HG02943 (cell line): ENCODE results near the gene HPS5.
"Not testable (repeated sequence)": the region's sequence is repeated elsewhere in the genome, so short reads cannot be mapped to it uniquely, and the experiment has no call there.

Source experiments
- ATAC-seq: cut with Tn5 transposase; IDR thresholded peaks from one replicate; pipeline ENCODE4 v1.9.1; 2021; ENCODE audit warnings: mild to moderate bottlenecking, low read depth, moderate library complexity; ENCODE audit not compliant: unreplicated experiment

Gene HPS5

DNA sequence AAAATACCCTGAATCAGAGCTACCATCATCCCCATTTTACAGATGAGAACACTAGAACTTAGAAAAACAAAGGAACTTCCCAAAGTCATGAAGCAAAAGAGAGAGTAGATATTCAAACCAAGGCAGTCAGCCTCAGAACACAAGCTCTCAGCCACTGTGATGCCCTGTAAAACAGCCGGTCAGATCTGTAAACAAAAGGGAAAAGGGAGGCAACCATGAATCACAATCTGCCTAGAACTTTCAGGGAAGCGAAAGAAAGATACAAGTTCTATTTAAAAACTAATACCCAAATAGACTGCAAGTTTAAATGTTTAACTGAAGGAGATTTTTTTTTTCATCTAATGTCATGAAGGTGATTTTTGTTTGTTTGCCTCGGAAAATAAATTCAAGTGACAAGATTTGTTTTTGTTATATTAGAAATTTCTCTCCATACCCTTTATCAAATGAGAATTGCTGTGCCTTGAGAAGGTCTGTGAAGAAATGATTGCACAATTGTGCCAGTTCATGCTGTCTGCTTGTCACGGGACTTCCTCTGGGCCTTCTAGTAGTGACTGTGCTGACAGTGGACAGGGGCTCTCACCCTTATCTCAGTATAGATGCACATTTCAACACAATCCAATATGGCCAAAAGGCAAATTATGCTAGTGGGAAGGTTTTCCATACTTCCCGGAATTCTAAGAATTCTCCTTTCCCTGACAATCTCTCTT is 44.2 kb downstream of the HPS5 start:
- no peak for ATAC-seq

DNA sequence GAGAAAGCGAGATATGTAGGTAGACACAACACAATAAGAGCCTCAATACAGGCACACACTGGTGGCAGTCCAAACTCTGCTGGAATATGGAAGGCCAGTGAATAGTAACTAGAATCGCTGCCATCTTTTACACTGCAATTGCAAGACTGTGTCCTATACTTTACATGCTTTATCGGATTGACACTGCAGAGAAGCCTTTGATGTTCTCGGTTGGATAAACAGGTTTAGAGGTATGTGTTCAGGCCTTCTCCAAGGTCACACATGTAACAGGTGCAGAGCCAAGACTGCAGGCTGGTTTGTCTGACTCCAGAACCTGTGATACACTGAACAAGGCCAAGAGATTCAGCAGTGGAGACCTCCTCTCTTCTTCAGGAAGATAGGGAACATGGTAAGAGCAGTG is 50.7 kb downstream of the HPS5 start:
- no peak for ATAC-seq

DNA sequence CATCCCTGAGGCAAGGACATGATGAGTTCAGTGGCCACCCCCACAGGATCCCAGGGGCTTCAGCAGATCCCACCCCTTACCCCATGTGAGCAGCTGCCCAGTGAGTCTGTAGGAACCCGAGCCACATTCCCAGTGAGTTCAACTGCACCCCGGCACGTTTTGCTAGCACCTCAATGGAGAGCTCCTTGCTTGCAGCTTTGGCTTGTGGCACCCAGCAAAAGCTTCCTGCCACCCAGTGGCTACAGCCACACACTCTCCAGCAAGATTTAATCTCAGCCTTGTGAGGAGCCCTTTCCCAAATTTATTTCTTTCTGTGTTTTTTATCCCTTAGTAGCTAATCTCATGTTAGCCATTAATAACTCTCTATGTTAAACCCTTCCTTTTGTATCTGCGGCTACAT is 51.8 kb downstream of the HPS5 start:
- no peak for ATAC-seq

DNA sequence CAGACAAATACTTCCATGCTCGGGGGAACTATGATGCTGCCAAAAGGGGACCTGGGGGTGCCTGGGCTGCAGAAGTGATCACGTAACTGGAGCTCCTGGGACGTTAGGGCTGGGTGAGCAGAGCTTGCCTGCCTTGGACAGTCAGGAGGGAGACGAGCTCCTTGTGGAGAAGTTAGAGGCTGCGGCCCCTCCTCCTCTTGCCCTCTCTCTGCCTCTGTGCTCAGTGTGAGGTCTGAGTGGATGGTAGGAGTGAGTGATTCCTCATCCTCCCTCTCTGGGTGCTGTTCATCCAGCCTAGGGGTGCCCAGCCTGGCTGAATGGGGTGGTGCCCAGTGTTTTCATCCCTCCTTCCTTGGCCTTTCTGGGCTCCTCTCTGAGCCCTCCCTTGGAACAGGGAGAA is 52.7 kb downstream of the HPS5 start:
- ATAC-seq: not testable (repeated sequence)

DNA sequence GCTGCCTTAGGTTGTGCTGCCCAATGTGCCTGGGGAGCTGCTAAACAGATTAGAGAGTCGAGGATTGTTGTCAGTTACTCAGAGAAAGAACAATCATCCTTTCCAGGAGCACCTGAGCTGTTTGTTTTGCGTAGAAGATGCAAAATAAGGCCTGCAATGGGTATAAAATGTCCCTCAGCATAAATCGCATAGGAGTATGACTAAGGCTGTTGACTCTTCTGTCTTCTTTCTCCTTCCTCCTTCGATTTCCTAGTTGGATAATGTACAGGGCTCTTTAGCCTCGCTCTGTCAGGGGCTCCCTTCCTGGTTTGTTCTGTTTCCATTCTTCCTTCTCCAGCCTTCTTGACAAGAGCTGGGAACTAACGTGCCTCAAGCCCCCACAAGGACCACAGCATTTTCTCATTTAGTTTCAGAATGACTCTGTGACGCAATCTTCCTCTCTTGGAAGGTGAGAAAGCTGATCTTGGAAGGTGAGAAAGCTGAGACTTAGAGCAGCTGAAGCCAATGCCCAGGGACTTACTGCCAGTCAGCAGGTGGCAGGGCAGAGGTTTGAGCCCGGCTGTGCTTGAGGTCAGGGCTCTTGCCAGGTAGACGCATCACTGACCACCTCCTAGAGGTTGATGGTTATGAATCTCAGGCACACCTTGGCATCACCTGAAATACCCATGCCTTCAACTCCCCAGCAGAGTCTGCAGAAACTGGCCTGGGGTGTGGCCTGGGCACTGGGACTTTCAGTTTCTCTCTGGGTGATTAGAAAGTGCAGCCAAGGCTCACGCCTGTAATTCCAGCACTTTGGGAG is 54.4 kb downstream of the HPS5 start:
- ATAC-seq: peak; percentile 62

DNA sequence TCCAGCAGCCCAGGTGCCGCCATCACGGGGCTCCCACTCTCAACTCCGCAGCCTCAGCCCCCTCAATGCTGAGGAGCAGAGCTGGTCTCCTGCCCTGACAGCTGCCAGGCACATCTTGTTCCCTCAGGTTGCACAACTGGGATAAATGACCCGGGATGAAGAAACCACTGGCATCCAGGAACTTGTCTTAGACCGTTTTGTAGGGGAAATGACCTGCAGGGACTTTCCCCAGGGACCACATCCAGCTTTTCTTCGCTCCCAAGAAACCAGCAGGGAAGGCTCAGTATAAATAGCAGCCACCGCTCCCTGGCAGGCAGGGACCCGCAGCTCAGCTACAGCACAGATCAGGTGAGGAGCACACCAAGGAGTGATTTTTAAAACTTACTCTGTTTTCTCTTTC is 56.0 kb downstream of the HPS5 start, which contains the start of gene SAA1:
SAA1 (plus strand) TSS at position 316 of the 400 bp plus-strand sequence. CDS start 624 bp downstream, outside the sequence.
- no peak for ATAC-seq

DNA sequence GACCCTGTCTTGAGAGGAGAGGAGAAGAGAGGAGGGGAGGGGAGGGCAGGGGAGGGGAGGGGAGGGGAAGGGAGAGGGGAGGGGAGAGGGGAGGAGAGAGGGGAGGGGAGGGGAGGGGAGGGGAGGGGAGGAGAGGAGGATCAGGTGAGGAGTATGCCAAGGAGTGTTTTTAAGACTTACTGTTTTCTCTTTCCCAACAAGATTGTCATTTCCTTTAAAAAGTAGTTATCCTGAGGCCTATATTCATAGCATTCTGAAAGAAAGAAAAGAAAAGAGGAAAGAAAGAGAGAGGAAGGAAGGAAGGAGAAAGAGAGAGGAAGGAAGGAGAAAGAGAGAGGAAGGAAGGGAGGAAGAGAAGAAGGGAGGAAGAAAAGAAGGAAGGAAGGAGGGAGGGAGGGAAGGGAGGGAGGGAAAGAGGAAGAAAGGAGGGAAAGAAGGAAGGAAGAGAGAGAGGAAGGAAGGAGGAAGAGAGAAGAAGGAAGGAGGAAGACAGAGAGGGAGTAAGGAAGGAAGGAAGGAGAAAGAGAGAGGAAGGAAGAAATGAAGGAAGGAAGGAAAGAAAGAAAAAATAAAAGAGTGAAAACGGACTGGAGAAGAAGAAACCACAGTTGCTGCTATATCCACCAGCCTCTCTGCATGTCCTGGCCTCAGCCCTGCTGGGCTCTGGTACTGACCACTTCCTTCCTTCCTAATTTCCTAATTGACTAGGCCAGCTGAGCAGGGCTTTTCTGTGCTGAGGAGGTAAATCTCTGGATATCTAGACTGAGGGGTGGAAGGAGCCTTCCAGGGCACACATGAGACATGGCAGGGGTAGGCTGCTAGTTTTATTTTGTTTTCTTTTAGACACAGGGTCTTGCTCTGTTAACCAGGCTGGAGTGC is 57.0 kb downstream of the HPS5 start:
- no peak for ATAC-seq

DNA sequence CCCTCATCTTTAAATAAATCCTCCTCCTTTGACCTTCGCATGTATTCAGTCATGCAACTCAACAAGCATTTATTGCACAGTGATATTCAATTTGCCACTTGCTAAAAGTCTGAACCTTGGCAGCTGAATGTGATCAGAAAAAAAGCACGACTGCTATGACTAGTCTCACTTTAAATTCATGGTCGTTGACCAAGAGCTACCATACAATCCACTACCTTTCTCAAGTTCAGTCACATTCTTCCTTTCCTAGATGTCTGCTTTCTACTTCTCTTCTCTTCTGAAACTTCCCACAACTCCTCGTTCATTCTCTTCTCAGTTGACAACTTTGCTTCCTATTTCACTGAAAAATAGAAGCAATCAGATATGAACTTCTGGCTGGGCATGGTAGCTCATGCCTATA is 57.9 kb downstream of the HPS5 start:
- ATAC-seq: no peak

DNA sequence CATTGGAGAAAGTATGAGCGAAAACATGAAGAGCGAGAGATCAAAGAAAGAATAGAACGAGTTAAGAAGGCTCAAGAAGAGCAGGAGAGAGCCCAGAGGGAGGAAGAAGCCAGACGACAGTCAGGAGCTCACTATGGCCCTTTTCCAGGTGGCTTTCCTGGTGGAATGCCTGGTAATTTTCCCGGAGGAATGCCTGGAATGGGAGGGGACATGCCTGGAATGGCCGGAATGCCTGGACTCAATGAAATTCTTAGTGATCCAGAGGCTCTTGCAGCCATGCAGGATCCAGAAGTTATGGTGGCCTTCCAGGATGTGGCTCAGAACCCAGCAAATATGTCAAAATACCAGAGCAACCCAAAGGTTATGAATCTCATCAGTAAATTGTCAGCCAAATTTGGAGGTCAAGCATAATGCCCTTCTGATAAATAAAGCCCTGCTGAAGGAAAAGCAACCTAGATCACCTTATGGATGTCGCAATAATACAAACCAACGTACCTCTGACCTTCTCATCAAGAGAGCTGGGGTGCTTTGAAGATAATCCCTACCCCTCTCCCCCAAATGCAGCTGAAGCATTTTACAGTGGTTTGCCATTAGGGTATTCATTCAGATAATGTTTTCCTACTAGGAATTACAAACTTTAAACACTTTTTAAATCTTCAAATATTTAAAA is 59.1 kb downstream of the HPS5 start:
- not testable (repeated sequence) for ATAC-seq

DNA sequence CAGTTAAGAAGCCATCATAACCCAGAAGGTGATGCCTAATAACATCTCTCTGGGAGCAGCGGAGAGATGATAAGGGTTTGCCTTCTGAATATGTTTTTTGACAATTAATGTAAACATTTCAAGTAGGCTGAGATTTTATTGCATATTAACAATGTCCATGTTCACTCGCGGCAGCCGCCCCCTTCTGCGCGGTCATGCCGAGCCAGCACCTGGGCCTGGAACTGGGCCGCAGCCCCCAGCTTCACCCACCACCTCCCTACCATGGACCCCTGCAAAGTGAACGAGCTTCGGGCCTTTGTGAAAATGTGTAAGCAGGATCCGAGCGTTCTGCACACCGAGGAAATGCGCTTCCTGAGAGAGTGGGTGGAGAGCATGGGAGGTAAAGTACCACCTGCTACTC is 60.2 kb downstream of the HPS5 start:
- no peak for ATAC-seq

DNA sequence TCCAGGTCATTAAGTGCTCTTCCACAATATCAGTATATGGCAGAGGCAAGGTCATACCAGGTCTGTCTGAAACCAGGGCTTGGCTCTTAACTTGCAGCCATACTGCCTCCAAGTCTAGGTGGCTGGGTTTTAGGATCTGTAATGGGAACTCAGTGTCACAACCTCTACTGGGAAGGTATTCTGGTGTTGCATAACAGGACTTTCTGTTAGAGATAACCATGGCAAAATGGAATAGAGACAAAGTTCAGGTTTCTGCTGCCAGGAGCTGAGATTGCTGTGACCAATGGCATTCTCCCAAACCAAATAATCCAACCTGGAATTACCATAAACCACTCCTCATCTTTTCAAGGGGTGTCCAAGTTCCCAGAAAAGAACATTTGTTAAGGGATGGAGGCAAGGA is 62.7 kb downstream of the HPS5 start:
- ATAC-seq: no peak

DNA sequence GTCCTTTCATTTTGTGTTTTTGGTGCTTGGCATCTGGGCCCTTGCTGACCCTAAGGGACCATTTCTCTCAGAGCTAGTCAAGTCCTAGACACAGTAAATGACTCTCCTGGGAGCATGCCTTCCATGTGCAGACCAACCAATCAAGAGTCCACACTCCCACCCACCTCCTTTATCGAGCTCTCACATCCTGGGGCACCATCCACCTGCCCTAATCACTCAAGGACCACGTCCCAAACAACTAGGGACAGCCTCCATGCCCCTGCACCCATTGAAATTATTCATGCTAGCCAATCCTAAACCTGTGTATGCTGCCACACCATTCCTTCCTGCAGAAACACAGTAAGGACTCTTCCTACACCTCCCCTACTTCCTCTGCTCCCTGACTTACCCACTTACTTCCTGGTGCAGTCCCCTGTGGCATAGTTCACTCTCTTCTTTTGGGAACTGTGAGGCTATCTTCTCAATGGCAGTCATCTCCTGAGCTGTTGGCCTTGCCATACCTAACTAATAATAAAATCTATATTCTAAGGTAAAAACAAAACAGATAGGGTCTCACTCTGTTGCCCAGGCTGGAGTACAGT is 67.1 kb downstream of the HPS5 start:
- ATAC-seq: no peak

DNA sequence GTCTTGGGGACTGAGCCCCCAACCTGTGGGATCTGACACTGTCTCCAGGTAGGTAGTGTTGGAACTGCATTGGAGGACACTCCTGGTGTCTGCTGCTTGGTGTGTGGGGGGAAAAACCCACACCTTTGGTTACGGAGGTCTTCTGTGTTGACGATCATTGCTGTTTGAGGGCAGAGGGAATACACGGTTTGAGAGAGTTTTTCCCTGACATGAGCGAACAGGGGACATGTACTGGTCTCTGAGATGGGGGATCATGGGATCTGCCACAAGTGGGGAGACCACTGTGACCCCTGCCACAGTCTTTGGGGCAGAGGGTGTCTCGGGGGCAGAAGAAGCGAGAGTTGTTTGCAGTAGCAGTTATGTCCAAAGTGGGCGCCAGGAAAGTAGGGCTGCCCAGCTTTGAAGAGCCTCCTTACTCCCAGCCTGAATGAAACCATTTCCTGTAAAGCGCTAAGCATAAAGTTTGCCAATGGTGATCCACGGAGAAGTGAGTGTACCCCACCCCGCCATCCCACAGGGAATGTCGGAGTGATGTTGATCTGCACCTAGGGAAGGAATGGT is 68.1 kb downstream of the HPS5 start:
- ATAC-seq: no peak

DNA sequence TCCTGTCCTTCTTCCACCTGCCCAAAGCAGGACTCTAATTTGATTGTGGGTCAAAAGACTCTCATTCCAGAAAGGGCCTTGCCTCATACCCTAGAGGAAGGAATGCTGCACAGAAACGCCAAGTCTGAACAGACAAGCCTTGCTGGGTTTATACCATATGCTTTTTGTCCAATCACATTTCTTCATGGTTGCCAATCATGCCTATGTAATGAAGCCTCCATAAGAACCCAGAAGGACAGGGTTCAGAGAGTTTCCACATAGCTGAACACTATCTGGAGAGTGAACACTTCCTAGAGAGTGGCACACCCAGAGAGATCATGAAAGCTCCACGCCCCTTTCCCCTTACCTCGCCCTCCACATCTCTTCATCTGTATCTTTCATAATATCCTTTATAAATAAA is 68.7 kb downstream of the HPS5 start:
- ATAC-seq: no peak

DNA sequence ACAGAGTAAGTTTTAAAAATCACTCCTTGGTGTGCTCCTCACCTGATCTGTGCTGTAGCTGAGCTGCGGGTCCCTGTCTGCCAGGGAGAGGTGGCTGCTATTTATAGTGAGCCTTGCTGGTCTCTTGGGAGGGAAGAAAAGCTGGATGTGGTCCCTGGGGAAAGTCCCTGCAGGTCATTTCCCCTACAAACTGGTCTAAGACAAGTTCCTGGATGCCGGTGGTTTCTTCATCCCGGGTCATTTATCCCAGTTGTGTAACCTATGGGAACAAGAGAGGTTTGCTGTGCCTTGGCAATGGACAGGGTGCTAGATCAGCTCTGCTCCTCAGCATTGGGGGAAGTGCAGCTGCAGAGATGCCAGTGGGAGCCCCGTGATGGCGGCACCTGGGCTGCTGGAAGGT is 73.4 kb downstream of the HPS5 start, which contains the start of gene SAA2:
SAA2 (minus strand) TSS at position 108 of the 400 bp plus-strand sequence. CDS start 657 bp downstream, outside the sequence.
- no peak for ATAC-seq

DNA sequence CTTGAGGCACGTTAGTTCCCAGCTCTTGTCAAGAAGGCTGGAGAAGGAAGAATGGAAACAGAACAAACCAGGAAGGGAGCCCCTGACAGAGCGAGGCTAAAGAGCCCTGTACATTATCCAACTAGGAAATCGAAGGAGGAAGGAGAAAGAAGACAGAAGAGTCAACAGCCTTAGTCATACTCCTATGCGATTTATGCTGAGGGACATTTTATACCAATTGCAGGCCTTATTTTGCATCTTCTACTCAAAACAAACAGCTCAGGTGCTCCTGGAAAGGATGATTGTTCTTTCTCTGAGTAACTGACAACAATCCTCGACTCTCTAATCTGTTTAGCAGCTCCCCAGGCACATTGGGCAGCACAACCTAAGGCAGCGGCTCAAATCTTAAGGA is 74.8 kb downstream of the HPS5 start:
- peak; percentile 7 for ATAC-seq

DNA sequence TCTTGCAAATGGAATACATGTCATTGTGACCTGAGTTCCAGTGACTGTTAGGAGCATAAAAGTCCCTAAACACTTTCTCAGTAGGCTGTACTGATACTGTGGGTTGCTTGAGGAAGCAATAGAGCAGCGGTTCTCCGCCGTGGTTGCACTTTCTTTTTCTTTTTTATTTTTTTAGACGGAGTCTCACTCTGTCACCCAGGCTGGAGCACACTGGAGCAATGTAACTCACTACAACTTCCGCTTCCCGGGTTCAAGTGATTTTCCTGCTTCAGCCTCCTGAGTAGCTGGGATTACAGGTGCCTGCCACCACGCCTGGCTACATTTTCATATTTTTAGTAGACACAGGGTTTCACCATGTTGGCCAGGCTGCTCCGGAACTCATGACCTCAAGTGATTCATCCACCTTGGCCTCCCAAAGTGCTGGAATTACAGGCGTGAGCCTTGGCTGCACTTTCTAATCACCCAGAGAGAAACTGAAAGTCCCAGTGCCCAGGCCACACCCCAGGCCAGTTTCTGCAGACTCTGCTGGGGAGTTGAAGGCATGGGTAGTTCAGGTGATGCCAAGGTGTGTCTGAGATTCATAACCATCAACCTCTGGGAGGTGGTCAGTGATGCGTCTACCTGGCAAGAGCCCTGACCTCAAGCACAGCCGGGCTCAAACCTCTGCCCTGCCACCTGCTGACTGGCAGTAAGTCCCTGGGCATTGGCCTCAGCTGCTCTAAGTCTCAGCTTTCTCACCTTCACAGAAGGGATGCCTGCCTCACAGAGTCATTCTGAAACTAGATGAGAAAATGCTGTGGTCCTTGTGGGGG is 75.4 kb downstream of the HPS5 start:
- ATAC-seq: peak; percentile 74

DNA sequence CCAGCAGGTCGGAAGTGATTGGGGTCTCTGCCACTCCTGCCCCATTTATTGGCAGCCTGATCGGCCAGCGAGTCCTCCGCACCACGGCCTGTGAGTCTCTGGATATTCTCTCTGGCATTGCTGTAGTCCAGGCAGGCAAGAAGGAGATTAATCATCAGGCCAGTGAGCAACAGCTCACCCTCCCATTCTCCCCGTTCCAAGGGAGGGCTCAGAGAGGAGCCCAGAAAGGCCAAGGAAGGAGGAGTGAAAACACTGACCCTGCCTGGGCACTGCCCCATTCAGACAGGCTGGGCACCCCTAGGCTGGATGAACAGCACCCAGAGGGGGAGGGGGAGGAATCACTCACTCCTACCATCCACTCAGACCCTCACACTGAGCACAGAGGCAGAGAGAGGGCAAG is 76.5 kb downstream of the HPS5 start:
- no peak for ATAC-seq
